ENCODE measurements around the gene DPT. TPM values are rescaled to one million over a fixed set of nuclear protein-coding genes. Genes with fewer than 3 reads are reported as not detected.

Gene DPT
- total RNA-seq, 3 donors from 2014 or later (not counting 1 experiment from before 2014, with no cell fraction given) = not detected

GRCh38 chr1:168734946-168735345 is 5.9 kb upstream of the DPT start:
- no peaks in the 10 kb centered on the region for H3K36me3 ChIP-seq (ENCODE audit: control insufficient read depth, insufficient read depth, low read length)
- H3K9me3 ChIP-seq (ENCODE audit: control insufficient read depth, insufficient read depth, low read length) = no peaks in the 10 kb centered on the region
- intact Hi-C loops (cut with micrococcal nuclease) = no loop called here
- H3K4me3 Mint-ChIP-seq = no peak overlapping the region
- H3K4me1 Mint-ChIP-seq = no peaks in the 10 kb centered on the region
- no peaks in the 10 kb centered on the region for H3K9me3 Mint-ChIP-seq
- no peak overlapping the region for H3K27ac ChIP-seq (ENCODE audit: low read length)
- peaks cover 5 to 17% of the 10 kb centered on the region in 2 donors for H3K27me3 Mint-ChIP-seq (ENCODE audit: low read depth in 2 of 2)
- 92% methylated on average over 1 of the region's 1 CpG for WGBS (ENCODE audit: insufficient coverage)
- no peaks in the 10 kb centered on the region for H3K36me3 Mint-ChIP-seq
- H3K27ac Mint-ChIP-seq = no peak overlapping the region
- ATAC-seq = no peak
- no peak for DNase-seq
- H3K4me3 ChIP-seq (ENCODE audit: low read length) = no peak overlapping the region
- no peak for TF ChIP-seq CTCF (IDR thresholded peaks at IDR 0.05)
- H3K4me1 ChIP-seq (ENCODE audit: control insufficient read depth, insufficient read depth, low read length) = no peaks in the 10 kb centered on the region
- no peaks in the 10 kb centered on the region for H3K27me3 ChIP-seq (ENCODE audit: control insufficient read depth, insufficient read depth, low read length)

GRCh38 chr1:168734271-168734670 is 5.3 kb upstream of the DPT start:
- ATAC-seq (no peak), DNase-seq (no peak)
- Mint-ChIP-seq H3K36me3 (no peaks in the 10 kb centered on the region), H3K4me3 (no peak overlapping the region), H3K27ac (no peak overlapping the region), H3K27me3 (ENCODE audit: low read depth in 2 of 2) (peaks cover 5 to 17% of the 10 kb centered on the region in 2 donors), H3K9me3 (no peaks in the 10 kb centered on the region), H3K4me1 (no peaks in the 10 kb centered on the region)
- H3K9me3 ChIP-seq (ENCODE audit: control insufficient read depth, insufficient read depth, low read length) = no peaks in the 10 kb centered on the region
- no peaks in the 10 kb centered on the region for H3K36me3 ChIP-seq (ENCODE audit: control insufficient read depth, insufficient read depth, low read length)
- no peaks in the 10 kb centered on the region for H3K4me1 ChIP-seq (ENCODE audit: control insufficient read depth, insufficient read depth, low read length)
- no peaks in the 10 kb centered on the region for H3K27me3 ChIP-seq (ENCODE audit: control insufficient read depth, insufficient read depth, low read length)
- TF ChIP-seq CTCF (IDR thresholded peaks at IDR 0.05) = no peak
- 93% methylated on average over 3 of the region's 3 CpGs for WGBS (ENCODE audit: insufficient coverage)
- intact Hi-C loops (cut with micrococcal nuclease) = no loop called here
- no peak overlapping the region for H3K27ac ChIP-seq (ENCODE audit: low read length)
- H3K4me3 ChIP-seq (ENCODE audit: low read length) = no peak overlapping the region

- Mint-ChIP-seq H3K27me3 (ENCODE audit: low read depth in 2 of 2) (peaks cover 5 to 17% of the 10 kb centered on the region in 2 donors), H3K4me1 (no peaks in the 10 kb centered on the region), H3K27ac (no peak overlapping the region), H3K36me3 (no peaks in the 10 kb centered on the region), H3K9me3 (no peaks in the 10 kb centered on the region), H3K4me3 (no peak overlapping the region)
- no peak for DNase-seq
- Histone ChIP-seq H3K4me3 (ENCODE audit: low read length) (no peak overlapping the region), H3K9me3 (ENCODE audit: control insufficient read depth, insufficient read depth, low read length) (no peaks in the 10 kb centered on the region), H3K27me3 (ENCODE audit: control insufficient read depth, insufficient read depth, low read length) (no peaks in the 10 kb centered on the region), H3K36me3 (ENCODE audit: control insufficient read depth, insufficient read depth, low read length) (no peaks in the 10 kb centered on the region), H3K4me1 (ENCODE audit: control insufficient read depth, insufficient read depth, low read length) (no peaks in the 10 kb centered on the region), H3K27ac (ENCODE audit: low read length) (no peak overlapping the region)
- intact Hi-C loops (cut with micrococcal nuclease) = no loop called here
- ATAC-seq = no peak
- no peak for TF ChIP-seq CTCF (IDR thresholded peaks at IDR 0.05)
- WGBS (ENCODE audit: insufficient coverage) = 83% methylated on average over 2 of the region's 4 CpGs
Observed at GRCh38 chr1:168733241-168733640, 4.2 kb upstream of the DPT start.

GRCh38 chr1:168732736-168733135 is 3.7 kb upstream of the DPT start:
- no peak overlapping the region for H3K27ac Mint-ChIP-seq
- Histone ChIP-seq H3K4me1 (ENCODE audit: control insufficient read depth, insufficient read depth, low read length) (no peaks in the 10 kb centered on the region), H3K27me3 (ENCODE audit: control insufficient read depth, insufficient read depth, low read length) (no peaks in the 10 kb centered on the region), H3K27ac (ENCODE audit: low read length) (no peak overlapping the region), H3K36me3 (ENCODE audit: control insufficient read depth, insufficient read depth, low read length) (no peaks in the 10 kb centered on the region), H3K9me3 (ENCODE audit: control insufficient read depth, insufficient read depth, low read length) (no peaks in the 10 kb centered on the region), H3K4me3 (ENCODE audit: low read length) (no peak overlapping the region)
- DNase-seq = no peak
- H3K4me1 Mint-ChIP-seq = no peaks in the 10 kb centered on the region
- TF ChIP-seq CTCF (IDR thresholded peaks at IDR 0.05) = no peak
- H3K27me3 Mint-ChIP-seq (ENCODE audit: low read depth in 2 of 2) = peaks cover 5 to 17% of the 10 kb centered on the region in 2 donors
- no peak overlapping the region for H3K4me3 Mint-ChIP-seq
- no peak for ATAC-seq
- 96% methylated on average over 5 of the region's 6 CpGs for WGBS (ENCODE audit: insufficient coverage)
- no peaks in the 10 kb centered on the region for H3K9me3 Mint-ChIP-seq
- intact Hi-C loops (cut with micrococcal nuclease) = no loop called here
- H3K36me3 Mint-ChIP-seq = no peaks in the 10 kb centered on the region
